NCI-H146 (cell line): ENCODE measurements around the gene VPS54.

Experiments used
- DNase-seq: peaks from one replicate; lab custom pipeline; 2025; lab: John Stamatoyannopoulos, UW

Gene VPS54

GRCh38 chr2:64019083-64019974, at the start of gene VPS54:
Gene VPS54 (minus strand): TSS chr2:64019428. CDS start chr2:63983999, 35,429 bp downstream.
- DNase-seq = peak; percentile 77

GRCh38 chr2:64067326-64067725, 48.1 kb upstream of the VPS54 start:
- DNase-seq = no peak

- no peak for DNase-seq
Measured at GRCh38 chr2:64065516-64065915, 46.3 kb upstream of the VPS54 start.

- DNase-seq = peak; percentile 20
Measured at GRCh38 chr2:64063924-64064331, 44.7 kb upstream of the VPS54 start.

GRCh38 chr2:64063454-64063853, 44.2 kb upstream of the VPS54 start:
- DNase-seq = peak; percentile 11

- DNase-seq = peak; percentile 49
Measured at GRCh38 chr2:64062840-64063239, 43.6 kb upstream of the VPS54 start.

- no peak for DNase-seq
Measured at GRCh38 chr2:64059270-64059669, 40.0 kb upstream of the VPS54 start.

GRCh38 chr2:64056021-64056420, 36.8 kb upstream of the VPS54 start:
- DNase-seq = no peak

GRCh38 chr2:64054161-64054915, 35.1 kb upstream of the VPS54 start:
- no peak for DNase-seq

- DNase-seq = peak; percentile 12
Measured at GRCh38 chr2:64052463-64053241, 33.4 kb upstream of the VPS54 start.

GRCh38 chr2:64049633-64050220, 30.5 kb upstream of the VPS54 start:
- DNase-seq = peak; percentile 72

- no peak for DNase-seq
Measured at GRCh38 chr2:64045938-64046337, 26.7 kb upstream of the VPS54 start.

GRCh38 chr2:64040161-64040560, 20.9 kb upstream of the VPS54 start:
- no peak for DNase-seq

- DNase-seq = peak; percentile 38
Measured at GRCh38 chr2:64036034-64036705, 16.9 kb upstream of the VPS54 start.

- peak; percentile 59 for DNase-seq
Measured at GRCh38 chr2:64035072-64035942, 16.1 kb upstream of the VPS54 start.

- DNase-seq = peak; percentile 93
Measured at GRCh38 chr2:64029116-64029665, 10.0 kb upstream of the VPS54 start.

GRCh38 chr2:64025741-64026140, 6.5 kb upstream of the VPS54 start:
- no peak for DNase-seq

GRCh38 chr2:64024259-64024949, 5.2 kb upstream of the VPS54 start:
- peak; percentile 28 for DNase-seq
